Mesendoderm (in vitro differentiated cells): Measurements from ENCODE around the gene XXYLT1.

ENCODE experiments used
- DNase-seq: peaks from one replicate; pipeline ENCODE4 v3.0.0; 2013
- H2AK5ac ChIP-seq: 2 replicates; pipeline ENCODE4 v1.6.1; 2013; ENCODE audit warnings: low read length, inconsistent platforms
- H2BK120ac ChIP-seq: 2 replicates; pipeline ENCODE4 v1.6.1; 2013; ENCODE audit warnings: low read depth, mild to moderate bottlenecking, low read length, moderate library complexity, mixed read lengths
- H2BK15ac ChIP-seq: replicated peaks from 2 replicates; pipeline ENCODE4 v1.6.1; 2013; ENCODE audit warnings: low read depth, mild to moderate bottlenecking, moderate library complexity
- H2BK5ac ChIP-seq: 2 replicates; pipeline ENCODE4 v1.6.1; 2013; ENCODE audit warnings: low read length, inconsistent platforms
- H3K18ac ChIP-seq: 2 replicates; pipeline ENCODE4 v1.6.1; 2013; ENCODE audit warnings: mild to moderate bottlenecking, low read length, mixed read lengths
- H3K23ac ChIP-seq: one replicate; pipeline ENCODE4 v1.6.1; 2013; ENCODE audit warnings: low read length
- H3K27ac ChIP-seq: 2 replicates; pipeline ENCODE4 v1.5.1; 2013; ENCODE audit warnings: low read depth, mild to moderate bottlenecking, inconsistent platforms, low read length, moderate library complexity
- H3K27me3 ChIP-seq: 2 replicates; pipeline ENCODE4 v1.6.1; 2013; ENCODE audit warnings: low read length, control low read depth, mild to moderate bottlenecking, inconsistent platforms; ENCODE audit not compliant: insufficient read depth, poor library complexity
- H3K36me3 ChIP-seq: 2 replicates; pipeline ENCODE4 v1.6.1; 2013; ENCODE audit warnings: low read length, inconsistent platforms; ENCODE audit not compliant: control insufficient read depth, insufficient read depth
- H3K4ac ChIP-seq: one replicate; pipeline ENCODE4 v1.6.1; 2013; ENCODE audit warnings: low read depth, mild to moderate bottlenecking, low read length, moderate library complexity
- H3K4me1 ChIP-seq: 2 replicates; pipeline ENCODE4 v1.6.1; 2013; ENCODE audit warnings: low read depth, low read length, inconsistent platforms; ENCODE audit not compliant: control insufficient read depth
- H3K4me2 ChIP-seq: 2 replicates; pipeline ENCODE4 v1.6.1; 2013; ENCODE audit warnings: low read length
- H3K4me3 ChIP-seq: 2 replicates; pipeline ENCODE4 v1.5.1; 2013; ENCODE audit warnings: mild to moderate bottlenecking, low read length
- H3K56ac ChIP-seq: one replicate; pipeline ENCODE4 v1.6.1; 2013; ENCODE audit warnings: low read length
- H3K79me1 ChIP-seq: 2 replicates; pipeline ENCODE4 v1.6.1; 2013; ENCODE audit warnings: low read length, inconsistent platforms
- H3K79me2 ChIP-seq: 2 replicates; pipeline ENCODE4 v1.6.1; 2013; ENCODE audit warnings: mild to moderate bottlenecking, low read length; ENCODE audit not compliant: control insufficient read depth, insufficient read depth
- H3K9ac ChIP-seq: 2 replicates; pipeline ENCODE4 v1.6.1; 2013; ENCODE audit warnings: low read length, inconsistent platforms
- H4K5ac ChIP-seq: one replicate; pipeline ENCODE4 v1.6.1; 2013; ENCODE audit warnings: low read length
- H4K8ac ChIP-seq: one replicate; pipeline ENCODE4 v1.6.1; 2013; ENCODE audit warnings: low read depth, mild to moderate bottlenecking, control low read depth, low read length, moderate library complexity
- WGBS: extraction: QIAGEN DNeasy Blood & Tissue Kit; methylation state at CpG from one replicate; pipeline ENCODE4 v1.1.7; 2013; ENCODE audit warnings: low lambda C conversion rate, missing lambda C conversion rate; ENCODE audit not compliant: insufficient coverage; ENCODE audit errors: extremely low coverage; 5-methylcytosine and 5-hydroxymethylcytosine counted together

Gene XXYLT1

DNA sequence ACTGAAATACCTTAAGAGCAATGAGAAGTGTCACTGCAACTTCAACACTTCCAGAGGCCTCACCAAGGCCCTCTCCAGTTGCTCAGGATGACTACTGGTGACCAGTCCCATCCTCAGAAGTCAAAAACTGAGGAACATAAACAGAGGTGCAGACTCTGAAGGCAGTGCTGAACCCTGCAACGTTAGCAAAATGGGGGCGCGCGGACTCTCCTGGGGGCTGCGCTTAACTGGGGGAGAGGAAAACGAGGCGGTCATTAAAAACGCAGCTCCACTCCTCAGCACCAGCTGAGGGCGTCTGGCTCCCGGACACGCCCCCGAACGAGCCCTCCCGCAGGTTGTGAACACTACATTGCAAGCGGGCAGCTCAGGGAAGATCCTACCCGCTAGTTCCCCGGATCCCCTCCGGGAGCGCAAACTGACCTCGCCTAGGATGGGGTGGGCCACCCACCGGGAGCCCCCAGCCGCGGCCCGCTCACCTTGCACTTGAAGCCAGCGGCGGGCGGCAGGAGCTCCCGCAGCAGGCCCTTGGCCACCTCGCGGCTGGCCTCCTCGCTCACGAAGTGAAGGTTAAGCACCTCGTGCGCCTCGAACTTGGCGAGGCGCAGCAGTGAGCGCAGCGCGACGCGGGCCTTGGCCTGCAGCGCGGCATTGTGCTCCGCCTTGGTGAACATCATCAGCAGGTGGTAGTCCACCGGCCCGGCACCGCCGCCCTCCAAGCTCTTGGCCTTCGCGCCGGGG is 711 bp downstream of the XXYLT1 start:
- H3K18ac ChIP-seq: no peak overlapping the region
- no peak overlapping the region for H2AK5ac ChIP-seq
- H4K5ac ChIP-seq: no peak overlapping the region
- no peaks in the 10 kb centered on the region for H3K27me3 ChIP-seq
- peak overlapping the region; percentile 99 for H3K56ac ChIP-seq
- peaks cover 36% of the 10 kb centered on the region for H3K79me2 ChIP-seq
- H3K4me1 ChIP-seq: peaks cover 10% of the 10 kb centered on the region
- peak overlapping the region; percentile 94 for H3K9ac ChIP-seq
- H3K79me1 ChIP-seq: peaks cover 17% of the 10 kb centered on the region
- peak overlapping the region; percentile 37 for H3K4me2 ChIP-seq
- no peaks in the 10 kb centered on the region for H3K36me3 ChIP-seq
- no CpG with 5 or more reads among the region's 52 CpGs for WGBS
- no peak overlapping the region for H2BK120ac ChIP-seq
- DNase-seq: peak; percentile 77
- H3K4ac ChIP-seq: no peak overlapping the region
- no peak overlapping the region for H4K8ac ChIP-seq
- H3K27ac ChIP-seq: peak overlapping the region; percentile 97
- peak overlapping the region; percentile 25 for H2BK5ac ChIP-seq
- H2BK15ac ChIP-seq: no peak overlapping the region
- peak overlapping the region; percentile 57 for H3K23ac ChIP-seq
- peak overlapping the region; percentile 91 for H3K4me3 ChIP-seq

DNA sequence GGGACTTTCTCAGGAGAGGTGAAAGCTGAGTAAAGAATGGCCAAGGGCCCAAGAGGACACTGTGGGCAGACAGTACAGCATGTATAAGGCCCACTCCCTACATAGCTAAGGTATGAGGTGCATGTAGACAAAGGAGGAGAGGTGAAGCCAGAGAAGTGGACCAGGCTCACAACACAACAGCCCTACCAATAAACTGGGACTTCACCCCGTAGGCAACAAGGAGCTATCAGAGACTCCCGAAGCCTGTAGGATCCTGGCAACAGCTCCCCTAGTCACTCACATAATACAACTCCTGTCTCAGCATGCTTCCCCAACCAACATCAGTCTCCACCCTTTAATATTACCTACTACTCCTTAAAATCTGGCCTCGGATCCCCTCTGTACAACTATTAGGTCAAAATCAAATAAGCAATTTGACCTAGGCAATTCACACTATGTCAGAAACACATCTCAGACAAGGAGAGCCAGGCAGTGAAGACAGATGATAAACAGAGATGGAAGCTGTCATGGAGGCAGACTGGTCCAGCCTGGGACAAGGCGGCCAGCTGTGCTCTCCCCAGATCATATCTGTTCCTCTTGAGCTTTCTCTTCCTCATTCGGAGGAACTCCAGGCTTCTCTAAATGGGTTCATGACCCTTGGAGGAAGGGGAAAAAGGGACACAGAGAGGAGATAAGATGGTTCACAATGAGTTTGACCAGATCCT is 1.4 kb downstream of the XXYLT1 start:
- Histone ChIP-seq H3K79me2 (peaks cover 41% of the 10 kb centered on the region), H3K36me3 (no peaks in the 10 kb centered on the region), H2BK5ac (no peak overlapping the region), H3K4me3 (peak overlapping the region; percentile 91), H3K79me1 (peaks cover 20% of the 10 kb centered on the region), H2AK5ac (no peak overlapping the region), H3K27me3 (no peaks in the 10 kb centered on the region), H3K18ac (no peak overlapping the region), H3K4me1 (peaks cover 10% of the 10 kb centered on the region), H3K4me2 (peak overlapping the region; percentile 37), H3K9ac (peak overlapping the region; percentile 94), H3K4ac (no peak overlapping the region), H4K8ac (no peak overlapping the region), H3K23ac (no peak overlapping the region), H3K56ac (peak overlapping the region; percentile 99), H4K5ac (no peak overlapping the region), H3K27ac (no peak overlapping the region), H2BK15ac (no peak overlapping the region), H2BK120ac (no peak overlapping the region)
- WGBS: no CpG with 5 or more reads among the region's 5 CpGs
- no peak for DNase-seq

DNA sequence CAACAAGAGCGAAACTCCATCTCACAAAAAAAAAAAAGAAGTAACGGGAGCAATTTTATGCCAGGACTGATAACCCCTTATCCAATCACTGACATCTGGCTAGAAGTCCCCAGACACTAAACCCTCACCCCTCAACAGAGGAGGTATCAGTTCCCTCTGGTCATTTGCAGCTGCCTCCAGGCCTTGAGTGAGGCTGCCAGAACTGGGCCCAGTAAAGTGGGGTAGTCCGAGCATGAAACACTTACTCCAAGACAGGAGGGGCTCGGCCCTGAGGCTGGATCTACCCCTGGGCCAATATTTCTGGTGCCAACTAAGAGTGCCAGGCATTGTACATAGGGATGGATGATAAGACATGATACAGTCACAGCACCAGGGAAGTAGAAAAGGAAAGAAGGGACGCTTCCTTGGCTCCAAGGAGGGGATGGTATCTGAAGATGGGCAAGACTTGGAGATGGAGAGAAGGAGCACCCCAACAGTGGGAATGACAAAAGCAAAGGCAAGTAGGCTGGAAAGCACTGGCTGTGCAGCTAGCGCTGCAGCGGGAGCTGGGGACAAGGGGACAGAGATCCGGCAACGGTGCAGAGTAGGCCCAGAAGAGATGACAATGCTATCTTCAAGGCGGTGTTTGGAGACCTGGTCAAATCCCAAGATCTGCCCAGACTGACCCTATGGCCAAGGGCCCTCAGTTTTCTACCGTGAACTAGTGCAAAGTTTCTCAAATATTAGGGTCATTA is 2.2 kb downstream of the XXYLT1 start:
- Histone ChIP-seq H3K79me1 (peaks cover 26% of the 10 kb centered on the region), H3K4me1 (peaks cover 10% of the 10 kb centered on the region), H2BK15ac (no peak overlapping the region), H2BK5ac (no peak overlapping the region), H3K18ac (no peak overlapping the region), H3K4ac (no peak overlapping the region), H4K5ac (no peak overlapping the region), H3K23ac (no peak overlapping the region), H3K56ac (no peak overlapping the region), H2AK5ac (no peak overlapping the region), H3K27ac (no peak overlapping the region), H3K9ac (no peak overlapping the region), H3K4me2 (no peak overlapping the region), H2BK120ac (no peak overlapping the region), H3K36me3 (no peaks in the 10 kb centered on the region), H3K27me3 (no peaks in the 10 kb centered on the region), H3K4me3 (no peak overlapping the region), H3K79me2 (peaks cover 48% of the 10 kb centered on the region), H4K8ac (no peak overlapping the region)
- WGBS: no CpG with 5 or more reads among the region's 11 CpGs
- no peak for DNase-seq

DNA sequence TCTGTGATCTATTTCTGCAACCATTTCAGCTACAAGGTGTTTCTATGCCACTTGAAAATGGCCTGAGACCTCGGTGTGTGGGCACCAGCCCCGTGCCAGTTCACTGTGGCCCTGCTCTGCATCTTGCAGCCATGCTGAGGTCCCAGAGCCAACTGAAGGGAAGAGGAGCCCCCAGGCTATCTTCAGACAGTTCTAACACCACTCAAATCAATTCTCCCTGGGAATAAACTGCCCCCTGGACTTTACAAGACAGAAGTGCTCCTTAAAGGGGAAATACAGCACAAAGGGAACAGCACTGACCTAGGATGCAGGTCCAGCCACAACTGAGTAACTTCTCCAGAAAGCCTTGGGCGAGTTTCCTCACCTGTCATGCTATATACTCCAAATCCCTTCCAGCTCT is 3.9 kb downstream of the XXYLT1 start:
- H4K8ac ChIP-seq: no peak overlapping the region

DNA sequence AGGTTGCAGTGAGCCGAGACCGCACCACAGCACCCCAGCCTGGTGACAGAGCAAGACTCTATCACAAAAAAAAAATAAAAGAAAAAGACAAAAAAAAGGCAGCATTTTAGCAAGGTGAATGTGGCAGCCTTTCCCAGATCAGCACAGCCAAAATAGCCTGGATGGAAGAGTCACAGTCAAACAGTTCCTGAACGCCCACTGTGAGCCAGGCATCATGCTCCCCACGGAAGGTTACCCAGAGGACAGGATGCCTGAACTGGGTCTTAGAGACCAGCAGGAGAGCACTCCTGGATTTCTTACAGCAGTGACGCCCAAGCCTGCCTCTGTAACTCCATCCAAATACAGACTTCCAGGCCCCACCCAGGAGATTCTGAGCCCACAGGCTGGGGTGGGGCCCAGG is 4.5 kb downstream of the XXYLT1 start:
- Histone ChIP-seq H3K23ac (no peak overlapping the region), H4K8ac (no peak overlapping the region), H3K4me3 (no peak overlapping the region), H3K27me3 (no peaks in the 10 kb centered on the region), H3K4me2 (no peak overlapping the region), H3K36me3 (no peaks in the 10 kb centered on the region), H3K9ac (no peak overlapping the region), H4K5ac (no peak overlapping the region), H3K4ac (no peak overlapping the region), H2AK5ac (no peak overlapping the region), H3K79me2 (peaks cover 56% of the 10 kb centered on the region), H2BK15ac (no peak overlapping the region), H2BK120ac (no peak overlapping the region), H2BK5ac (no peak overlapping the region), H3K56ac (no peak overlapping the region), H3K27ac (no peak overlapping the region), H3K18ac (no peak overlapping the region), H3K79me1 (peaks cover 30% of the 10 kb centered on the region), H3K4me1 (peaks cover 8% of the 10 kb centered on the region)
- no CpG with 5 or more reads among the region's 5 CpGs for whole genome bisulfite sequencing
- DNase-seq: no peak

More for the DNA sequence above, 3.9 kb downstream of the XXYLT1 start:
- H3K36me3 ChIP-seq: no peaks in the 10 kb centered on the region
- H2BK120ac ChIP-seq: no peak overlapping the region
- H3K18ac ChIP-seq: no peak overlapping the region
- H3K79me1 ChIP-seq: peaks cover 30% of the 10 kb centered on the region
- DNase-seq: no peak
- no peak overlapping the region for H2AK5ac ChIP-seq
- no peak overlapping the region for H3K56ac ChIP-seq
- no peak overlapping the region for H3K27ac ChIP-seq
- no peak overlapping the region for H3K4me3 ChIP-seq
- H3K4ac ChIP-seq: no peak overlapping the region
- H3K4me2 ChIP-seq: no peak overlapping the region
- peaks cover 10% of the 10 kb centered on the region for H3K4me1 ChIP-seq
- H3K27me3 ChIP-seq: no peaks in the 10 kb centered on the region
- no peak overlapping the region for H3K9ac ChIP-seq
- no peak overlapping the region for H2BK5ac ChIP-seq
- no peak overlapping the region for H3K23ac ChIP-seq
- no peak overlapping the region for H4K5ac ChIP-seq
- WGBS: no CpG with 5 or more reads among the region's 3 CpGs
- peaks cover 54% of the 10 kb centered on the region for H3K79me2 ChIP-seq
- no peak overlapping the region for H2BK15ac ChIP-seq
